Measurements from ENCODE around the gene PDCD2L.

The PDCD2L gene

DNA sequence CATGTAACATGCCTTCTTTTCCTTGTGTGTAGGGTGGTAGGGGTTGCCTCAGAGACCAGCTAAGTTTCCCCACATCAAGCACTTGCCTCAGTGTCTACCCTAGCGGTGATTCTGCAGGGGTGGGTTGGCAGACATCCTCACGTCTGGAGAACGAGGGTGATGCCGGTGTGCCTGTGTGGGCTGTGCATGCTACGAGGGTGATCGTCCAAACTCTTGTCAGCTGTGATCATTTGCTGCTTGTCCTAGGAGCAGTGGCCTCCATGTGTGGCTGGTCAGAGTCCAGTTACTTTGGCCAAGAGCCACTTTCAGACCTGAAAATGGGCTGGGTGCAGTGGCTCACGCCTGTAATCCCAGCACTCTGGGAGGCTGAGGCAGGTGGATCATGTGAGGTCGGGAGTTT lies 34.1 kb upstream of the PDCD2L start:
- H3K27me3 ChIP-seq: no peaks in the 10 kb centered on the region
- peaks cover 7% of the 10 kb centered on the region for H3K4me1 ChIP-seq
- TF ChIP-seq, protein P1, sequence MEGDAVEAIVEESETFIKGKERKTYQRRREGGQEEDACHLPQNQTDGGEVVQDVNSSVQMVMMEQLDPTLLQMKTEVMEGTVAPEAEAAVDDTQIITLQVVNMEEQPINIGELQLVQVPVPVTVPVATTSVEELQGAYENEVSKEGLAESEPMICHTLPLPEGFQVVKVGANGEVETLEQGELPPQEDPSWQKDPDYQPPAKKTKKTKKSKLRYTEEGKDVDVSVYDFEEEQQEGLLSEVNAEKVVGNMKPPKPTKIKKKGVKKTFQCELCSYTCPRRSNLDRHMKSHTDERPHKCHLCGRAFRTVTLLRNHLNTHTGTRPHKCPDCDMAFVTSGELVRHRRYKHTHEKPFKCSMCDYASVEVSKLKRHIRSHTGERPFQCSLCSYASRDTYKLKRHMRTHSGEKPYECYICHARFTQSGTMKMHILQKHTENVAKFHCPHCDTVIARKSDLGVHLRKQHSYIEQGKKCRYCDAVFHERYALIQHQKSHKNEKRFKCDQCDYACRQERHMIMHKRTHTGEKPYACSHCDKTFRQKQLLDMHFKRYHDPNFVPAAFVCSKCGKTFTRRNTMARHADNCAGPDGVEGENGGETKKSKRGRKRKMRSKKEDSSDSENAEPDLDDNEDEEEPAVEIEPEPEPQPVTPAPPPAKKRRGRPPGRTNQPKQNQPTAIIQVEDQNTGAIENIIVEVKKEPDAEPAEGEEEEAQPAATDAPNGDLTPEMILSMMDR (IDR thresholded peaks at IDR 0.05; ENCODE audit: low read depth, low read length): no peak
- DNase-seq: no peak
- H3K4me3 ChIP-seq (ENCODE audit: low read depth, low read length): no peak overlapping the region
- H3K9me3 ChIP-seq: no peaks in the 10 kb centered on the region
- H3K36me3 ChIP-seq: peaks cover 76% of the 10 kb centered on the region

DNA sequence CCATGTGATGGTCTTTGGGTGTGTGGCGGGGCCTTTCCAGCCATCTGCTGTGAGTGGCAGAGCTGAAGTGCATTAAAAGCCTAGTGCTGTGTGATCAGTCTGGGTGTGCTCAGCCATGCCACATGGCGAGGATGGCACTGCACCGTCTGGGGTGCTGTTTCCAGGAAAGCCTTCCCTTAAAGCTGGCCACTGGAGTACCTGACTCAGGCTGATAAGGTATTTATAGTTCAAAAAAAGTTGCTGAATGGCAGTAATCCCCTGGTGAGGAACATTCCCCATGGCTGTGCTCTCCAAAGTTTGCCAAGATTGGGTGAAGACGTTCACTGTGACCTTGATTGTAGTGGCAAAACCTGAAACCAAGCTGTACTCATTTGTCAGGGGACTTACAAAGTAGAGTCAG lies 33.2 kb upstream of the PDCD2L start:
- Histone ChIP-seq H3K4me1 (peaks cover 7% of the 10 kb centered on the region), H3K27me3 (no peaks in the 10 kb centered on the region), H3K9me3 (no peaks in the 10 kb centered on the region), H3K4me3 (ENCODE audit: low read depth, low read length) (no peak overlapping the region), H3K36me3 (peaks cover 85% of the 10 kb centered on the region)
- TF ChIP-seq, protein P1 (IDR thresholded peaks at IDR 0.05; ENCODE audit: low read depth, low read length): no peak
- DNase-seq: no peak

DNA sequence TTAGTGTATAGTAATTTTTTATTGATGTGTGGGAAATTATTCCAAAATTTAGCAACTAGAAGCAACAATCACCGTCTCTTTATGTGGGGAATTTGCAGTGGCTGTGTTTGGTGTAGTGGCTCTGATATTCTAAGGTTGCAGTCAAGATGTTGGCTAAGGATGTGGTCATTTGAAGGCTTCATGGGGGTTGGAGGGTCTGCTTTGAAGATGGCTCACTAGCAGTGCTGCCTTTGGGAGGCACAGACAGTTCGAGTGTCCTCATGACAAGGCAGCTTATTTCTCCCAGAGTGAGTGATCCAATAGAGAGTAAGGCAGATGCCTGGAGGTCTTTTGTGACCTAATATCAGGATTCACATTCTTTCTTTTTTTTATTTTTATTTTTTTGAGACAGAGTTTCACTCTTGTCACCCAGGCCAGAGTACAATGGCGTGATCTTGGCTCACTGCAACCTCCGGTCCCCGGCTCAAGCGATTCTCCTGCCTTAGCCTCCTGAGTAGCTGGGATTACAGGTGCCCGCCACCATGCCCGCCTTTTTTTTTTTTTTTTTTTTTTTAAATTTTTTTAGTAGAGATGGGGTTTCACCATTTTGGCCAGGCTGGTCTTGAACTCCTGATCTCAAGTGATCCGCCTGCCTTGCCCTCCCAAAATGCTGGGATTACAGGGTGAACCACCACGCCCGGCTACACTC lies 30.5 kb upstream of the PDCD2L start:
- Histone ChIP-seq H3K4me3 (ENCODE audit: low read depth, low read length) (no peak overlapping the region), H3K4me1 (no peaks in the 10 kb centered on the region), H3K36me3 (peaks cover 77% of the 10 kb centered on the region), H3K27me3 (no peaks in the 10 kb centered on the region), H3K9me3 (no peaks in the 10 kb centered on the region)
- DNase-seq: no peak
- TF ChIP-seq, protein P1 (IDR thresholded peaks at IDR 0.05; ENCODE audit: low read depth, low read length): no peak

DNA sequence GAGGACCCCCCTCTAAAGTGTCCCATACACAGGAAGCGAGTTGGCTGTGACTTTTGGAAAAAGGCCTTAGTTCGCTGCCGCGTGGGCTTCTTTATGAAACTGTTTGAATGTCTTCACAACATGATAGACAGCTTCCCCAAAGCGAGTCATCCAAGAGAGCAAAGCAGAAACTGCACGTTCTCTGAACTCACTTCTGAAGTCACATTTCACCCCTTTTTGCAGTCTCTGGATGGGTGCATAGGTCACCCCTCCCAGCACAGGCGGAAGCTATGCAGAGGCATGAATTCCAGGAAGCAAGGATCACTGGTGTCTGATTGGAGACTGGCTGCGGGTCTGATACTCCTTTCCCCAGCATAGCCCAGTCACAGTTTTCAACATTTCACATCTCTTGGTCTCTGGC lies 28.6 kb upstream of the PDCD2L start:
- H3K4me3 ChIP-seq (ENCODE audit: low read depth, low read length): no peak overlapping the region
- no peak for DNase-seq
- H3K4me1 ChIP-seq: no peaks in the 10 kb centered on the region
- no peaks in the 10 kb centered on the region for H3K9me3 ChIP-seq
- peaks cover 76% of the 10 kb centered on the region for H3K36me3 ChIP-seq
- TF ChIP-seq, protein P1 (IDR thresholded peaks at IDR 0.05; ENCODE audit: low read depth, low read length): no peak
- H3K27me3 ChIP-seq: no peaks in the 10 kb centered on the region

DNA sequence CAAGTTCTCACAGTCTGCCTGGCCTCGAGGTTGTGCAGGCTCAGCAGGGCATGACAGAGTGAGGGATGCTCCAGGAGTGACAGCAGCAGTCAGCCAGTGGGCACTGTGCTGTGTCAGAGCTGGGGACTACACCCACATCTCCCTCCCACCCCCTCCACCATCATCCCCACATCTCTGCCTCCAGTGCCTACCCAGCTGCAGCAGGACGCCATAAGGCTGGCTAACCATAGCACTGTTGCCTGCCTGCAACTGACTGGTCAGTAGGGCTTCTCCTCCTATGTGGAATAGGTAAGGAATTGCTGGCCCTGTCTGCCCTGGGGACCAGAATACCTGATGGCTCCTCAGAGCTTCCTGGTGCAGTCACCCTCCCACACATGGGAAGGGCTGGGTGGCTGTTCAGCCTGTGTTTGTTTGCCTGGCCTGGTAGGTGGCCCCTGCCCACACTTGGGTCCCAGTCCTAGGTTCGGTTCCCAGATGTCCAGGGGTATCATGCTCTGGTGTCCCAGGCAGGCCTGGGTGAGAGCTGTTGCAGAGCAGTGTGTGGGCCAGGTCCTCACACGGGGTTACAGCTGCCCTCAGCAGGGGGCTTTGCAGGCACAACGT lies 23.5 kb upstream of the PDCD2L start:
- Histone ChIP-seq H3K9me3 (no peaks in the 10 kb centered on the region), H3K36me3 (peaks cover 89% of the 10 kb centered on the region), H3K4me1 (no peaks in the 10 kb centered on the region), H3K4me3 (ENCODE audit: low read depth, low read length) (no peak overlapping the region), H3K27me3 (no peaks in the 10 kb centered on the region)
- TF ChIP-seq, protein P1 (IDR thresholded peaks at IDR 0.05; ENCODE audit: low read depth, low read length): no peak
- no peak for DNase-seq
